HG03378 (cell line): ENCODE data around the gene EVI5L.

ENCODE experiments used
- ATAC-seq: cut with Tn5 transposase; IDR thresholded peaks from one replicate; pipeline ENCODE4 v1.9.1; 2021; ENCODE audit warnings: mild to moderate bottlenecking, moderate library complexity; ENCODE audit not compliant: unreplicated experiment

Gene EVI5L

GRCh38 chr19:7910321-7911161, 80.5 kb downstream of the EVI5L start:
- ATAC-seq, result no peak

GRCh38 chr19:7911508-7912143, 81.6 kb downstream of the EVI5L start:
- no peak for ATAC-seq

GRCh38 chr19:7912144-7912696, 82.2 kb downstream of the EVI5L start:
- ATAC-seq, result no peak

- no peak for ATAC-seq
These were observed 82.9 kb downstream of the EVI5L start for GRCh38 chr19:7912697-7913564.

GRCh38 chr19:7913652-7914051, 83.6 kb downstream of the EVI5L start:
- ATAC-seq, result no peak

GRCh38 chr19:7914099-7914498, 84.1 kb downstream of the EVI5L start:
- no peak for ATAC-seq
